ENCODE data around the gene KCNA4. TPM values are rescaled to one million over a fixed set of nuclear protein-coding genes. Genes with fewer than 3 reads are reported as not detected.

KCNA4 gene
- total and polyA plus RNA-seq, 2 of the 4 experiments (the other 2 are of a cell fraction) = not detected

- Histone ChIP-seq H3K9me3 (ENCODE audit: control insufficient read depth, insufficient read depth, low read length) (no peaks in the 10 kb centered on the region), H4K5ac (ENCODE audit: low read depth, low read length) (no peak overlapping the region), H2BK5ac (ENCODE audit: low read depth, low read length, poor library complexity, severe bottlenecking) (no peak overlapping the region), H3K4me3 (ENCODE audit: insufficient read depth, low read depth, low read length) (no peak overlapping the region), H4K91ac (ENCODE audit: insufficient read depth, low read depth, low read length) (no peak overlapping the region), H3K56ac (ENCODE audit: extremely low read depth, insufficient read depth, low read length) (no peak overlapping the region), H3K27me3 (ENCODE audit: control insufficient read depth, insufficient read depth, low read length) (peaks cover 19% of the 10 kb centered on the region), H2BK120ac (ENCODE audit: low read depth, low read length) (no peak overlapping the region), H2AK5ac (ENCODE audit: low read depth, low read length) (no peak overlapping the region), H3K18ac (ENCODE audit: low read depth, low read length) (no peak overlapping the region), H3K4me1 (ENCODE audit: control insufficient read depth, insufficient read depth, low read length) (no peaks in the 10 kb centered on the region), H2BK20ac (ENCODE audit: low read depth, low read length) (no peak overlapping the region), H3K36me3 (ENCODE audit: control insufficient read depth, insufficient read depth, low read length) (no peaks in the 10 kb centered on the region), H3K27ac (ENCODE audit: insufficient read depth, low read length) (no peak overlapping the region), H3K14ac (replicated peaks; ENCODE audit: low read depth, low read length) (no peak overlapping the region), H4K8ac (ENCODE audit: low read depth in 2 of 2, low read length in 2 of 2) (no peak overlapping the region), H2AK9ac (replicated peaks; ENCODE audit: low read depth, low read length, poor library complexity) (no peak overlapping the region), H2AFZ (replicated peaks; ENCODE audit: low read length, poor library complexity) (no peak overlapping the region), H3K4ac (ENCODE audit: low read depth, low read length) (no peak overlapping the region), H2BK15ac (ENCODE audit: low read depth, low read length) (no peak overlapping the region), H3K23ac (ENCODE audit: low read depth, low read length) (no peak overlapping the region), H3K9me1 (ENCODE audit: insufficient read depth, low read length) (no peaks in the 10 kb centered on the region), H3K9ac (ENCODE audit: low read depth, low read length) (no peak overlapping the region), H4K20me1 (ENCODE audit: insufficient read depth, low read length) (no peaks in the 10 kb centered on the region), H3K79me1 (ENCODE audit: low read depth in 1 of 2, low read length in 2 of 2) (no peaks in the 10 kb centered on the region), H3K4me2 (ENCODE audit: low read depth, low read length) (no peak overlapping the region)
- DNase-seq = no peak
- no CpG with 5 or more reads among the region's 19 CpGs for WGBS, 2 experiments (ENCODE audit: extremely low coverage in 2 of 2, insufficient read length in 1 of 2)
- ChIA-PET CTCF (no interaction called here), POLR2A (ENCODE audit: unreplicated experiment) (no interaction called here)
- ATAC-seq (ENCODE audit: low read depth) = no peak
- BruUV-seq (replicated peaks) = no TSS peak
- dilution Hi-C loops (cut with HindIII; ENCODE audit: low sequenced_read_pairs, unreplicated experiment) (no loop called here), in situ Hi-C loops (cut with MboI; ENCODE audit: low sequenced_read_pairs) (no loop called here), intact Hi-C loops (cut with micrococcal nuclease) (no loop called here)
- TF ChIP-seq MXI1 (IDR thresholded peaks at IDR 0.05; ENCODE audit: borderline replicate concordance, low read depth, low read length) = no peak
- no peak for TF ChIP-seq BHLHE40 (IDR thresholded peaks at IDR 0.05; ENCODE audit: low read depth, low read length)
- TF ChIP-seq CEBPB (IDR thresholded peaks at IDR 0.05; ENCODE audit: low read depth, low read length) = no peak
- no peak for TF ChIP-seq USF2 (IDR thresholded peaks at IDR 0.05; ENCODE audit: low read depth, low read length)
- TF ChIP-seq RCOR1 (IDR thresholded peaks at IDR 0.05; ENCODE audit: insufficient replicate concordance, low read length) = no peak
- no peak for TF ChIP-seq SMC3 (IDR thresholded peaks at IDR 0.05; ENCODE audit: low read depth, low read length)
These were observed 640 bp upstream of the KCNA4 start for GRCh38 chr11:30017445-30017895.

All from IMR-90 (cell line).